Subcutaneous adipose tissue (tissue), 4 donors: ENCODE results near the gene STX1A. TPM values are rescaled to one million over a fixed set of nuclear protein-coding genes. Genes with fewer than 3 reads are reported as not detected.

ENCODE experiments used
- CTCF ChIP-seq: fragments of 450-650 bp; IDR thresholded peaks from one replicate; pipeline ENCODE4 v1.5.1; 2016; ENCODE audit warnings: low read depth, mild to moderate bottlenecking, control low read depth, antibody characterized with exemption, moderate library complexity
- total RNA-seq, 4 donors: library from RNA; depleted of rRNA; stranded (reverse); fragments of >200 nt; gene quantifications; one replicate each; pipeline ENCODE4 v1.1.0, GENCODE V29; 2016

Gene STX1A
- total RNA-seq, 4 donors from 2014 or later = 2.2 to 12.2 (median 3.4) TPM

GRCh38 chr7:73722785-73723184, 3.3 kb upstream of the STX1A start:
- no peak for TF ChIP-seq CTCF

GRCh38 chr7:73721377-73721817, 1.9 kb upstream of the STX1A start:
- no peak for TF ChIP-seq CTCF

- no peak for TF ChIP-seq CTCF
Observed at GRCh38 chr7:73719806-73720169, 319 bp upstream of the STX1A start.

GRCh38 chr7:73718438-73718881, 1.0 kb downstream of the STX1A start:
- TF ChIP-seq CTCF = no peak

- TF ChIP-seq CTCF = no peak
Observed at GRCh38 chr7:73717991-73718405, 1.5 kb downstream of the STX1A start.

- no peak for TF ChIP-seq CTCF
Observed at GRCh38 chr7:73717025-73717807, 2.3 kb downstream of the STX1A start.

- TF ChIP-seq CTCF = no peak
Observed at GRCh38 chr7:73716318-73716890, 3.1 kb downstream of the STX1A start.
